Fibroblast of peridontal ligament (primary cell): ENCODE data around the gene PITRM1.
A peak's percentile ranks its signal among the peaks of the same experiment; 100 is the strongest.
"Not testable (repeated sequence)": the region's sequence is repeated elsewhere in the genome, so short reads cannot be mapped to it uniquely, and the experiment has no call there.

Experiments used
- DNase-seq: peaks from one replicate; pipeline ENCODE4 v3.0.0-alpha.2; 2010; ENCODE audit errors: extremely low read depth

PITRM1 gene

DNA sequence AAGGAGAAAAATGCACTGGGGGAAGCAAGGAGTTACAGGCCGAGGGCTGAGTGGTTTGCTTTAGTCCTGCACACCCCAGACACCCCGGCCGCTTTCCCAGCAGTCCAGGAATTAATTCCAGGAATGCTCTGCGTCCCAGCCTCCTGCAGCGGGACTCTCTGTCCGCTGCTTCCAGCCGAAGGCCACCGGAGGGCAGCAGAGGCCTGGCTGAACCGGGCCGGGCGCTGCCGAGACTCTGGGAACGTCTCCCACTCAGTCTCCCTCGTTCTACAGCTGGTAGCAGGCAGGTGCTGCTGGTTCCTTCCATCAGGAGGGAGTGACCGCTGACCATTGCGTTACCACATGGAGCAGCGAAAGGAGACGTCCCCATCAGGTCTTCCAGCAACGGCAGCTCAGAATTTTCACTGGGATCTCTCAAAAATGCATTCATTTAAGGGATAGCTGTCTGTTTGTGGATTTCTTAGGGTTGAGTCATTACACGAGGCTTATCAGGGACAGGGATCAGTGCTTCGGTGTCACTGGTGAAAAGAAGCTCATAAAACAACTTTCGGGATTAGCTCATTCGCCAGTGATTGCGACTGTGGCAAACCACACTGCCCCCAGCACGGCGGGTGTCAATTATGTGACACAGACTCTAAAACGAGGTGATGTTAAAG lies 24.9 kb upstream of the PITRM1 start:
- peak; percentile 81 for DNase-seq

DNA sequence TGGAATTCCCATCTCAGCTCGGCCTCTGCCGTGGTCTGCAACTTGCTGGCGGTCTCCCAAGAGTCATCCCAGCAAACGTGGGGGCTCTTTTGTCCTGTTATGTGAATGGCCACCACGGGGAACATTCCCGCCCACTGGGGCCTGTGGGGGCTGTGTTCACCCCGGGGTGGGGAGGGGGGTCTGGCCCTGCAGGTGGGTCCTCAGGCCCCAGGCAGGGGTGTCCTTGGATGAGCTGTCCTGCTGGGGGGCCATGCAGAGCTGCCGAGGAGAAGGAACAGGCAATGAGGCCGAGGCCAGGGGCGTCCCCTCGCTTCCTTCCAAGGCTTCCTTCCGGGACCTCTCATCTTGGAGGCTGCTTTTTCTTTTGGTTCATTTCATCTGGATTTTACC lies 24.4 kb upstream of the PITRM1 start:
- DNase-seq = no peak

DNA sequence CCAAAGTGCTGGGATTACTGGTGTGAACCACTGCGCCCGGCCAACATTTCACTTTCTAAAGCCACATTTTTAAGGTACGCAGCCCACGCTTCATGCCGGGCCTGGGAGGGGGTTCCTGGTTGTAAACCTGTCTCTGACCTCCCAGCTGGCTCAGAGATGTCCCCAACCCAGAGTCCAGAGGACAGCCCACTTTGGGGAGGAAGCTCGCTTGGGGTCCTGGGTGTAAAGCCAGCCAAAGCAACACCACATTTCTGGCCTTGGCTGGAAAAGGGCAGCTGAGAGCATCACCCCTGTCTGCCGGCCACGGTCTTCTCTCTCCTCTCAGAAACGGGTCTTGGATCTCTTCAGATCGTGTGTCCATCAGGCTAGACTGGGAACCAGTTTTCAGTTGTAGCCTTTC lies 23.9 kb upstream of the PITRM1 start:
- DNase-seq = no peak

DNA sequence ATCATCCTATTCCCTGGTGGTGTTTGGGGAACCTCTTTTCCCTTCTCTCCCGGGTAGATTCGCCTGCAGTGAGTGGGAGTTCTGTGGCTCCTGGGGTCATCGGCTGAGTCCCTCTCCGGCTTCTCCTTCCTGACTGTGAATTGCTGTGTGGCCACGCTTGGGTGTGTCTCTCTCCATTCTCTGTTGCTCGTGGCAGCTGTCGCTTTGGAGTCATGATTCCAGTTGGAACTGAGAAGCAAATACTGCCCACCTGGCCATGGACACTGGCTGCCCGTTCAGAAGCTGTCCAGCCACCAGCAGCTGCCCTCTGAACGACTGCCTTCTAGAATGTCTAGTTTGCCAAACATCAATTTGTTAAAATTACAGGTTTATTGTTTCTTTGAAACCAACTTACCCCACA lies 23.1 kb upstream of the PITRM1 start:
- DNase-seq = no peak

DNA sequence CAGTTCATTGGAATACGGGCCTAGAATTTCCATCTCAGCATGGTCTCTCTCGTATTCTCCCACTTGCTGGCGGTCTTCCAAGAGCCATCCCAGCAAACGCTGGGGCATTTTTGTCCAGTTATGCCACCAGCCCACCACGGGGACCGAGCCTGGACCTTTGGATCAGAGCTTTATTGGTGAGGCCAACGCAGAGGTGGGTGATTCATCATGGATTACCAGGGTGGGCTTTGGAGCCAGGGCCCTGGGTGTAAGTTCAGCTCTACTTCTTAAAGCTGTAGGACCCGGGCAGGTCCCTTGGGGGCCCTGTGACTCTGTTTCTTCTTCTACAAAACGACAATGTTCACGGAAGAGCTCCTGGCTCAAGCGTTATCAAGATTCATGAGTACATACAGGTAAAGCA lies 22.7 kb upstream of the PITRM1 start:
- DNase-seq = no peak

DNA sequence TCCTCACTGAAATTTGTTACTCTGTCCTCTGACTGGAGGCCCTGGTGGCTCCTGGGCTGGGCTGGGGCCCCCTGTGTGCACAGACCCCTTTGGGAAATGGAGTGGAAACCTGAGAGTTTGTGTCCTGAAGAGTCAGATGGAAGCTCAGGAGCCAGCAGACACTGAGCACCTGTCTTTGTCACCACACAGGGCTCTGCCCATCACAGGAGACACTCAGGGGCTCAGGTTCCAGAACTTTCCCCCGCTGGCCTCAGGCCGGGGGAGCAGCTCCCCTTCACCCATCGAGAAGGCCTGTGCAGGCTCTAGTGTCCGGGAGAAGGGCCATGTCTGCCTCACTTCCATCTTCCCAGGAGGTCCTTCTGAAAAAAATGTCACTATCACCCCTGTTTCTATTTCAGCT lies 22.3 kb upstream of the PITRM1 start:
- no peak for DNase-seq

DNA sequence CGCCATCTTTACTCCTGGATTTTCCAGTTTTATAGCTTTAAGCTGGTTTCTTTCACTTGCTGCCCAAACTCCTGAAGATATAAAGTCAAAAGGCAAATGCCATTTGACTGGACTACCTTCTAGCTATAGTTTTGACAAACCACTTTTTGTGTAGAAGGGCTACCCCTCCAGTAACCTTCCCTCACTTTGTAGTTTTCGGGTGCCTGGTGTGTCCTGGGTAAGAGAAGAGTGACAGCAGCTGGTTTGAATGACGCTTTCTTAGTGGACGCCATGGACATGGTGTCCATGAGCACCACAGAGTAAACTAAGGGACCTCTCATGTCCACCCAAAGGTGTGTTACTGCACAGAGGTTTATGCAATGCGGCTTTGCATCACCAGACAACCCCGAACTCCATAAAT lies 21.2 kb upstream of the PITRM1 start:
- DNase-seq = no peak

DNA sequence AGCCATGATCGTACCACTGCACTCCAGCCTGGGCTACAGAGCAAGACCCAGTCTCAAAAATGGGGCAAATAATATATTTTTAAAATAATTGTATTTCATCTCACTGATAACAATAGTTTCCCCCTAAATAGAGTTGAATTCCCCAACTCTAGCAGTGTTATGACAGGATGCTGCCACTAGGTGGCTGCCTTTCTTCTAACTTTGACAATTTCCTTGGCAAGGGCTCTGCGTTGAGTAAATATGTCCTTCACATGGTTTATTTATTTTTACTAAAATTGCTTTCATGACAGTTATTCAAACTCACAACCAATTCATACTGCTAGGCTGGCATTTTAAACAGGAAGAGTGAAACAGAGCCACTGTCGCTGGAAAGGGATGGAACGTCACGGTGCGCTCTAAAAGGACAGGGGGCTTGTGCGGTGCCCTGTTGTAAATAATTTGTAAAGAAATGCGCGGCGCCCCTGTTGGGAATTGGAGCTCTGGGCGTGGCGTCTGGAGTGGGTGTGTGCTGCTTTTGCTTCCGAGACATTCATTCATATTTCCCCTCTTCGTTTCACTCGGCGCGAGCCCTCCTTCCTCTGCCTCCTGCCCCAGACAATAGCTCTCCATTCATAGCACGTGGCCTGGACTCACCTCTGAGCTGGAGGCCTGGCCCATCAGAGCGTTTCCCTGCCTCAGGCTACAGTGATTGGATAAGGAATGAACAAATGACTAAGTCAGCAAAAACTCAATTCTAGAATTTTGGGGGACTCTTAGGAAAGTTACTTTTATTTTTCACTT lies 20.5 kb upstream of the PITRM1 start:
- DNase-seq = peak; percentile 88

DNA sequence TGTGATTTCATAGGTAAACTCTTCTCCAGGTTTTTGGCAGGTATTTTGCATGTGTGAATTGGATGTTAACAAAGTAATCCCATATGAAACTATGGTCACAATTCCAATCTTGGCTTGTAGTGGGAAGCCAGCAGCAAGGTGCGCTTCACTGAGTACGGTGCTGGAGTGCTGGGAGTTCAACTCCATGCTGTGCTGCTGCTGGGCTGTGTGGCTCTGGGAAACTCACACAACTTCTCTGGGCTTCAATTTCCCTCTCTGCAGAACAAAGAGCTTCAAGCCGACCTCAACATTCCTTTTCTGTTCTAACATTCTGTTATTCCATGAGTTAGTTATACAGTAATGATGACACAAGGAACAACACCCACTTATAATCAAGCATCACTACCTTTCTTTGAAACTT lies 18.2 kb upstream of the PITRM1 start:
- no peak for DNase-seq

DNA sequence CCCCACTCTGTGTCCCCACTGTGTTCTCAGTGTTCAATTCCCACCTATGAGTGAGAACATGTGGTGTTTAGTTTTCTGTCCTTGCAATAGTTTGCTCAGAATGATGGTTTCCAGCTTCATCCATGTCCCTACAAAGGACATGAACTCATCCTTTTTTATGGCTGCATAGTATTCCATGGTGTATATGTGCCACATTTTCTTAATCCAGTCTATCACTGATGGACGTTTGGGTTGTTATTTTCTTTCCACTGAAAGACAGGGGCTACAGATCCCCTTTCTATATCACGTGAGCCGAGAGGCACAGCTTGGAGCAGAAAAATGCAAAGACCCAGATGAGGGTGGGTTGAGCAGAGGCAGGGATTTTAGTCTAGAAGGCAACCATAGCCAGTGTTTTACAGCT lies 14.6 kb upstream of the PITRM1 start:
- DNase-seq = not testable (repeated sequence)

DNA sequence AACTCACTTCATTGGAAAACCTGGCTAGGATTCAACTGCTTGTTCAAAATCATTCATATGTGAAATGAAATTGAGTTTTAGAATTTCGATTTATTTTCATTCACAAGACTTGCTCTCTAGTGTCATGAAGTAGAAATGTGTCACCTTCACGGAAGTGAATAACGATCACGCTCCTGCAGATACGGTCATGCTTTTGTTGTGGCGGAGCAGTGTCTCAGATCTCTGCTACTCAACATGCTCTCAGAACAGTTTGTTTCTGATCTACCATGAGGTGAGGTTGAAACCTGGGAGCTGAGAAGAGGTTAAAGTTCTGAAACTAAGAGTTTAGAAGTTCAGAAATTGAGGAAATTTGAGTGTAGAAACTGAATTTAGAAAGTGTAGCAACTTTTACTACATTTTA lies 13.8 kb upstream of the PITRM1 start:
- no peak for DNase-seq

DNA sequence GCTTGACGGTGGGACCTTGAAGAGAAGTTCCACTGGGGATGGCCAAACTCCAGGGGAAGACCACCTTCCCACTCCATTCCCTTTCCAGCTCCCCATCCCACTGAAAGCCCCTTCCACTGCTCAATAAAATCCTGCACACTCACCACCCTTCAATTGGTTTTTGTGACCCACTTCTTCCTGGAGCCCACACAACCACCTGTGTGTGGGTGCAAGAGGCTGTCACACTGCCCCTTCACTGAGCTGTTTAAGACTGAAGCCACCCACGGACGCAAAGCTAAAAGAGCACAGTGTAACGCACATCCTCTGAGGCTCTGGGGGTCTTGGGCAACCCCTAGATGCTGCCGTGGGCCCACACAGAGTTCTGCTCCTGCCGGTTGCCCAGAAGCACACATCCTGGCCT lies 12.8 kb upstream of the PITRM1 start:
- DNase-seq = no peak

DNA sequence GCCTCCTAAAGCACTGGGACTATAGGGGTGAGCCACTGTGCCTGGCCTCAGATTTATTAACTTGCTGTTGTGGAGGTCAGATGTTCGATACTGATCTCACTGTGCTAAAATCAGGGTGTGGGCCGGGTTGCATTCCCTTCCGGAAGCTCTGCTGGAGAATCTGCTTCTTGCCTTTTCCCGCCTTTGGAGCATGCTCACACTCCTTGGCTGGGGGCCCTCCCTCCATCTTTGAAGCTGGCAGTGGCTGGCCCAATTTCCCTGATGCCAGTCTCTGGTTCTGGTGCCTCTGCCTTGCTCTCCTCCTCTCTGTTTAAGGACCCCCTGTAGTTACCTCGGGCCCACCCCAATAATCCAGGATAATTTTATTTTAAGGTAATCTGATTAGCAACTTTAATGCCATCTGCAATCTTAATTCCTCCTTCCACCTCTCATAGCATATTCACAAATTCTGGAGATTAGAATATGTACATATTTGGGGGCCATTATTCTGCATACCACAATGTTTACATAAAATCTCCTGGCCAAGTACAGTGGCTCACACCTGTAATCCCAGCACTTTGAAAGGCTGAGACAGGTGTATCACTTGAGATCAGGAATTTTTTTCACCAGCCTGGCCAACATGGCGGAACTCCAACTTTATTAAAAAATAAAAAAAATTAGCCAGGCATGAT lies 7.9 kb upstream of the PITRM1 start:
- DNase-seq = no peak

DNA sequence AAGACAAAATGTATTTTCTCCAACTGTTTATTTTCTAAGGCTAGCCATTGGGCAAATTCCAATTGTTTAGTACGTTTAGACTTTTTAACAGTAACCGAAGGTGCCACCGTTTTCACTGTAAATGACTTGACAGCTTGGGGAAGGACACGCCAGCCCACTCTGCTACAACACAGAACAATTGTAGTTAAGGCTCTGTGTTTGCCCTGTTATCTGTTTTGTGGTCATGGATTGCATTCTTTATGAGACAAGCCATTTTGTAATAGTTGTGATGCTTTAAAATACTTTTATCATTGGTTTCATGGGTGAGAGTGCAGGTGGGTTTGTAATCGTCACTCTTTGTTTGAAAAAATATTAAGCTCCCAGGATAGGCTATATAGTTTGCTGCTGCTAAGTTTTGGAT lies 6.6 kb upstream of the PITRM1 start:
- DNase-seq = no peak

DNA sequence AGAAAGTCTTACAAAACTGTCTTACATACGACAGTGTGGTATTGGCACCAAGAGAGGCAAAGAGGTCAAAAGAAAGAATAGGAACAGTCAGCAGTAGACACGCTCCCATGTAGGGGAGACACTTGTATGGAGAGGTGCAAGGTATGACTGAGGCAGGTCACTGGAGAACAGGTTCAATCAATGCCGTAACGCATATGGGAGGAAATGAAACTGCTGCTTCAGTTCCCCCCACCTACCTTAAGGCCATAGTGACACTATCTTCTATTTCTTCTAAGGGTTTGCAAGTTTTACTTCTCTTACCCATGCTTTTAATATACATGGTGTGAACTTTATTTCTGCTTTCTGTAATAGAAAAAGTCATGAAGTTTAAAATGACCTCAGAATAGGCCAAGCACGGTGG lies 5.5 kb upstream of the PITRM1 start:
- DNase-seq = no peak

DNA sequence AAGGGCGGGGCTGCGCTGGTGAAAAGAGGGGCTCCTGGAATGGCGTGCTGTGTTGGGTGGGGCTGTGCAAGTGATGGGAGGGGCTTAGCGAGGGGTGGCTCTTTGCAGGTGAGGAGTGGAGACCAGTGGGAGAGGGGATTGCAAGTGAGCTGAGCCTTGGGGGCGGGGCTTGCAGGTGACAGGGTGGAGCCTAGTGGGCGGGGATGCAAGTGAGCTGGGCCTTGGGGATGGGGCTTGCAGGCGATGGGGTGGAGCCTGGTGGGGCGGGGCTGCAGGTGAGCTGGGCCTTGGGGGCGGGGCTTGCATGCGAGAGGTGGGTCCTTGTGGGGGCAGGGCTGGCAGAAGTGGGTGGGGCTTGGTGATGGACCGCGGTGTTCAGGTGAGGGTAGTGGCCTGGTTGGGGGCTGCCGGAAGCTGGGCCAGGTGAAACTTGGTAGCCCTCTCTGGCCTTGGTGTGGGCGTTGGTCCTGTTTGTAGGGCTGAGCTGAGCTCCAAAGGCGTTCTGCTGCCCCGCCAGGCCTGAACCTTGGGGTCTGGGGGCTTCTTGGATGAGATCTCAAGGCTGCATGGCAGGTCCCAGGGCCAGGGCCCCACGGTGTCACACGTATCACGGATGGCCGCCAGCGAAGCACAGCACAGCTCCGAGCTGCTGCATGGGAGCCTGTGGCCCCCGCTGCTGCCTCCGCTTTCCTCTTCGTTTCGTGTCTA lies 743 bp upstream of the PITRM1 start:
- no peak for DNase-seq

DNA sequence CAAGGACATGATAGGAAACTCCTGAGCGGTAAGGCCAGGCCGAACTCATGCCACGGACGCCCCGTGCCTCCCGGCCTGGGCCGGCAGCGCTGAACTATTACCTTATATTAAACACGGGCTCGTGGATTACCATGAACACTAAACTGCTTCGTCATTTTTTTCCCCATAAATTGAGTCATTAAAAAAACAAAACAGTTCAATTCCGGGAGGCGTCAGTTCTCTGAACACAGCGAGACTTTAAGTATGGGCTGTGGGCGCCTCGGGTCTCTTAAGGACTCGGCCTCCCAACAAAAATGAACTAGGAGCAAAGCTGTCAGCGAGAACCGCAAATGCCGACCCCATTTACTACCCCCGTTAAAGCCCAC lies 519 bp downstream of the PITRM1 start:
- DNase-seq = peak; percentile 72

DNA sequence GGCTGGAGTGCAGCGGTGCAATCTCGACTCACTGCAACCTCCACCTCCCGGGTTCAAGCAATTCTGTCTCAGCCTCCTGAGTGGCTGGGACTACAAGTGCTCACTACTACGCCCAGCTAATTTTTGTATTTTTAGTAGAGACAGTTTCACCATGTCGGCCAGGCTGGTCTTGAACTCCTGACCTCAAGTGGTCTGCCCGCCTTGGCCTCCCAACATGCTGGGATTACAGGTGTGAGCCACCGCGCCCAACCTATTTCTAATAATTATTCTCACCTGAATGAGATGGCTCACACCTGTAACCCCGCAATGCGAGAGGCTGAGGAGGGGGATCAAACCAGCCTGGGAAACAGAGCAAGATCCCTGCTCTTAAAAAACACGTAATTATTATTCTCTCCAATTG lies 1.1 kb downstream of the PITRM1 start:
- DNase-seq = not testable (repeated sequence)

DNA sequence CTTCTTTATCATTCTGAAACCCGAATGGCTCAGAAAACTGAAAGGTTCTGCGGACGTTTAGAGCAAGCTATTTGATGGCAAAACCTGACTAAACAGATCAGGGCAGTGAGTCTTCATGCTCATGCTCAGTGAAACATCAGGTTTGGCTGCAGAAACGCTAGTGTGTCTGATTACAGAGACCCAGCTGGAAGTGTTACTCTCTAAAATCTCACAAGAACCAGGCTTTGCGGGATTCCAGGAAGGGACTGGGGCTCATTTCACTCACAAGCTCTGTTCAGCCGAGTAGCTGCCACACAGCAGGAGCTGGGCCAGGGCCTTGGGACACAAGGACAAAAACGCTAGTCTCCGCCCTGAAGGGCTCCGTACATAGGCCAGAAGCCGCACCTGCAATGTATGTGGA lies 2.9 kb downstream of the PITRM1 start:
- no peak for DNase-seq

DNA sequence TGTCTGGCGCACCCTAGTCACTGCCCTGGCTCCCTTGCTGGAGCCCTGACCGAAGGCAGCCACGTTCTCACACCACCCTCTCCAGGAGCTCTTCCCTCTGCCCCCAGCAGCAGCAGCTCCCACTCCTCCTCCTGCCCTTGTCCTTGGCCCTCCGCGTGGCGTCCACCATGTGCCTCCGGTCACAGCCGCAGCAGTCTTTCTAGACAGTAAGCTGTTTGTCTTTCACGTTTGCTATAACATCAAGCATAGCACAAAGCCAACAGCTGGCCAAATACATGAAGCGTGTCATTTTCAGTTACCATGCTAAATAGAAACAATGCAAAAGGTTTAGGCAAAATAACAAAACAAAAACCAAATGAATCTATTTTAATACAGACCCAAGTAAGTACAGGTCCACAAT lies 3.3 kb downstream of the PITRM1 start:
- DNase-seq = no peak

DNA sequence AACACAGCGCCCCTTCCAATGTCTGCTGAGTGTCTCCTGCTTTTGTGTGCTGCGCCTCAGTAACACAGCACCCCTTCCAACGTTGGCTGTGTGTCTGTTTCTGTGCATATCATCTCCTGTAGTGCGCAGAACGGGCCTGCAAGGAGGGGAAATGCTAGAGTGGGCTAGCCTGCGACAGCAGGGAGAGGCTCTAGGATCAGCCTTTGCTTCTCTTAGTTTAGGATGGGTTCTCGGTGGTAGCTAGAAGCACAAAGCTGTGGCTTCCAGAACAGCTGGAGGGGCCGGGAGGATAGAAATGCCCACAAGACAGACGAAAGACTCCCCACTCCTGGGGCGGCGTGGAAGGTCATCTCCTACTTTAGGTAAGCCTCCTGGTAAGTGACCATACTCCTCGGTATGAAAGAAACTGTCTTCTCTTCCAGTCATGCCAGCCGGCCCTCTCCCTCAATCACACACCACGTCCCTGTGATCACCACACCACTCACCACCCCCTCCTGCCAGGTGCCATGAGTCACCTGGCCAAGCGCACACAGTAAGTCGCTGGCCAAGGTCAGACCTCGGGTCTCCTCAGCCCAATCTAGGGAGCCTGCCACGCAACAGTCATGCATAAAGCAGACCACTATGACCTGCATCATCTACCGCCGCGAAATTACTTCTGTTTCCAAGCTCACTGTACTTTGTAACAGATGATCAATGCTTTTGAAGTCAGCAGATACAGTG lies 4.8 kb downstream of the PITRM1 start:
- DNase-seq = no peak
